Activated CD4-positive, alpha-beta T cell treated with anti-CD3 and anti-CD28 coated beads for 36 hours (primary cell): Measurements from ENCODE around the gene FERMT3. TPM values are rescaled to one million over a fixed set of nuclear protein-coding genes. Genes with fewer than 3 reads are reported as not detected.

Source experiments
- ATAC-seq: fragments of 200-7000 bp; cut with Tn5 transposase; one replicate; pipeline ENCODE4 v1.10.0; 2021; ENCODE audit warnings: mild to moderate bottlenecking, moderate library complexity
- CTCF ChIA-PET: fragments of 350-600 bp; sonication (Branson Sonifier 250); formaldehyde crosslinking; loops from one replicate; lab custom pipeline; 2021; ENCODE audit warnings: antibody characterized with exemption; lab: Charles Lee
- POLR2A ChIA-PET: fragments of 350-600 bp; sonication (Branson Sonifier 250); formaldehyde crosslinking; loops from one replicate; lab custom pipeline; 2021; ENCODE audit warnings: antibody characterized with exemption, inconsistent platforms; lab: Charles Lee
- DNase-seq: peaks from one replicate; pipeline ENCODE4 v3.0.0-alpha.2; 2020
- H3K27ac Mint-ChIP-seq: one replicate; pipeline ENCODE4 v1.8.0; 2021; ENCODE audit warnings: mixed read lengths
- H3K27me3 Mint-ChIP-seq: one replicate; pipeline ENCODE4 v1.8.0; 2021; ENCODE audit warnings: mixed read lengths
- H3K36me3 Mint-ChIP-seq: one replicate; pipeline ENCODE4 v1.8.0; 2021; ENCODE audit warnings: low read depth, mixed read lengths
- H3K4me1 Mint-ChIP-seq: one replicate; pipeline ENCODE4 v1.8.0; 2021; ENCODE audit warnings: mixed read lengths
- H3K4me3 Mint-ChIP-seq: one replicate; pipeline ENCODE4 v1.8.0; 2021; ENCODE audit warnings: mild to moderate bottlenecking, moderate library complexity, mixed read lengths
- H3K9me3 Mint-ChIP-seq: one replicate; pipeline ENCODE4 v1.8.0; 2021; ENCODE audit warnings: low read depth, mixed read lengths
- intact Hi-C, 2 experiments: fragments of 100-400 bp; cut with DNase I in 1 of 2; cut with micrococcal nuclease in 1 of 2; formaldehyde crosslinking; loops; one replicate each; pipeline versions ENCODE4 v1.14.2 to v1.15.1; 2022 to 2024; cut with DNase I, micrococcal nuclease
- total RNA-seq, 2 experiments: library from RNA; stranded (reverse); gene quantifications; one replicate each; pipeline ENCODE4 v1.2.3, GENCODE V29; 2021

The FERMT3 gene
- total RNA-seq, 2 experiments from 2014 or later, result 182 to 184 TPM

DNA sequence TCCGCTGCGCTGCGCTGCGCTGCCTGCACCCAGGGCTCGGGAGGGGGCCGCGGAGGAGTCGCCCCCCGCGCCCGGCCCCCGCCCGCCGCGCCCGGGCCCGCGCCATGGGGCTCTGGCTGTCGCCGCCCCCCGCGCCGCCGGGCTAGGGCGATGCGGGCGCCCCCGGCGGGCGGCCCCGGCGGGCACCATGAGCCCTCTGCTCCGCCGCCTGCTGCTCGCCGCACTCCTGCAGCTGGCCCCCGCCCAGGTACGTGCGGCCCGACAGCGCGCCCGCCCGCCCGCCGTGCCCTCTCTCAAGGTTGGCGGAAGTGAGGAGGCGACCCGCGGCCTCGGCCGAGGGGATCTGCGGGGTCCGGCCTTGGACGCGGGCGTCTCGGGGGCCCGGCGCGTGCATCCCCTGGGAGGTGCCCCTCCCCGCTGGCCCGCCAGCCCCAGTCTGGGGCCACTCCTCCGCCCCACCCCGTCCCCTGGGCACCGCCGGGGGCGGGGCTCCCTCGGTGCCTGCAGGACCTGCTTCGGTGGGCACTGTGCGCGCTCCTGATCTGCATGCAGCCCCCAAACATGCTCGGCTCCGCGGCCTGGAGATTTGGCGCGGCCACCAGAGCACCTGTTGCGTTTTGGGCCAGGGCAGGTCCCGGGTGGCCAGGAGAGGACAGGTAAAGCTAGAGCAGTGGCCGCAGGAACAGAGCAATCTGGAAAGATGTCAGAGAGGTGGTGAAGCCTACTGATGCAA is 28.3 kb downstream of the FERMT3 start:
- H3K4me3 Mint-ChIP-seq, result peak overlapping the region; percentile 84
- no peaks in the 10 kb centered on the region for H3K9me3 Mint-ChIP-seq
- intact Hi-C loops, result loop anchor here in 1 of 2 experiments (5.0 kb wide), 1 partner anchor 248 kb away; the partner anchor contains the start of gene OTUB1
- ChIA-PET CTCF (interaction anchor here (2.0 kb wide), 1 partner anchor 30 kb away, joined by 5 read pairs; no protein-coding TSS in a partner anchor), POLR2A (no interaction called here)
- DNase-seq, result peak; percentile 73
- H3K27me3 Mint-ChIP-seq, result no peaks in the 10 kb centered on the region
- peaks cover 27% of the 10 kb centered on the region for H3K36me3 Mint-ChIP-seq
- H3K4me1 Mint-ChIP-seq, result peaks cover 17% of the 10 kb centered on the region
- ATAC-seq, result peak; percentile 49
- peak overlapping the region; percentile 81 for H3K27ac Mint-ChIP-seq

DNA sequence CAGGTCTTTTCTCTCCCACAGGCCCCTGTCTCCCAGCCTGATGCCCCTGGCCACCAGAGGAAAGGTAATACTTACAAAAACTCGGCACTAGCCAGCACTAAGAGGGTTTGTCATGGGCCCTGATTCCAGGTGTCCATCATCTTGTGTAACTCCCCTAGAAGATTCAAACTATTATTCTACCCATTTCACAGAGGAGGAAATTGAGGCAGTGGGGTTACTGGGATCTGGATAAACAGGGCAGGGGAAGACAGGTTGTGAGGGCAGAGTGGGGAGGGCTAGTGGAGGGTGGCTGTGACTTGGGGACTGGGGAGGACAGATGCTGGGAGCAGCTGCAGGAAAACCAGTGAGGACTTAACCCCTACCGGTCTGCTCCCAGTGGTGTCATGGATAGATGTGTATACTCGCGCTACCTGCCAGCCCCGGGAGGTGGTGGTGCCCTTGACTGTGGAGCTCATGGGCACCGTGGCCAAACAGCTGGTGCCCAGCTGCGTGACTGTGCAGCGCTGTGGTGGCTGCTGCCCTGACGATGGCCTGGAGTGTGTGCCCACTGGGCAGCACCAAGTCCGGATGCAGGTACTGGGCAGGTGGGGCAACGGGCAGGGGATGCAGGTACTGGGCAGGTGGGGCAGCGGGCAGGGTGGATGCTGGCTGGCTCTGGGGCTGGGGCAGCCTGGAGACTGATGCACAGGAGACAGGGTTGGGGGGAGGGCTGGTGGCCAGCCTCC is 29.1 kb downstream of the FERMT3 start:
- DNase-seq, result no peak
- no peak for ATAC-seq
- POLR2A ChIA-PET, result no interaction called here
- CTCF ChIA-PET, result interaction anchor here (0.8 to 2.0 kb wide), 2 partner anchors 31 to 32 kb away, joined by 4 to 5 read pairs; no protein-coding TSS in a partner anchor
- intact Hi-C loops, result no loop called here
- Mint-ChIP-seq H3K4me1 (peaks cover 22% of the 10 kb centered on the region), H3K36me3 (peaks cover 32% of the 10 kb centered on the region), H3K27me3 (no peaks in the 10 kb centered on the region), H3K9me3 (no peaks in the 10 kb centered on the region), H3K4me3 (peak overlapping the region; percentile 84), H3K27ac (peak overlapping the region; percentile 81)

DNA sequence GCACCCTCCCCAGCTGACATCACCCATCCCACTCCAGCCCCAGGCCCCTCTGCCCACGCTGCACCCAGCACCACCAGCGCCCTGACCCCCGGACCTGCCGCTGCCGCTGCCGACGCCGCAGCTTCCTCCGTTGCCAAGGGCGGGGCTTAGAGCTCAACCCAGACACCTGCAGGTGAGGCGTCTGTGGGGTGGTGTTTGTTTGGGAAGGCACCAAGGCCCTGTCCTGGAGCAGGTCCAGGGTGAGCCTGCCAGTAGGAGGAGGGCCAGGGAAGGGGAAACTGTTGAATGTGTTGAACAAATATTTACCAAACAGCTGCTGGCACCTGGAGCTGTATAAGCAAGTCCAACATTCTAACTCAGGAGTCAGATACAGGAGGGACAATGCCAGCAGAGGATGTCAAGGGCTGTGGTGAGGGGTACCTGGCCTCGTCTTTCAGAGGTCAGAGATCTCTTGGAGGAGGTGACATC is 31.0 kb downstream of the FERMT3 start:
- H3K27me3 Mint-ChIP-seq, result no peaks in the 10 kb centered on the region
- H3K27ac Mint-ChIP-seq, result peak overlapping the region; percentile 17
- ChIA-PET POLR2A (no interaction called here), CTCF (interaction anchor here (0.6 to 1.5 kb wide), 5 partner anchors 12 to 977 kb away, joined by 3 to 4 read pairs (median 4); no protein-coding TSS in a partner anchor)
- H3K36me3 Mint-ChIP-seq, result peaks cover 32% of the 10 kb centered on the region
- no peaks in the 10 kb centered on the region for H3K9me3 Mint-ChIP-seq
- H3K4me3 Mint-ChIP-seq, result no peak overlapping the region
- DNase-seq (no peak), ATAC-seq (no peak)
- intact Hi-C loops, result no loop called here
- peaks cover 19% of the 10 kb centered on the region for H3K4me1 Mint-ChIP-seq

- Mint-ChIP-seq H3K27ac (no peak overlapping the region), H3K9me3 (no peaks in the 10 kb centered on the region), H3K36me3 (peaks cover 32% of the 10 kb centered on the region), H3K4me3 (no peak overlapping the region), H3K27me3 (no peaks in the 10 kb centered on the region), H3K4me1 (peaks cover 25% of the 10 kb centered on the region)
- CTCF ChIA-PET, result interaction anchor here (0.9 to 1.5 kb wide), 5 partner anchors 12 to 66 kb away, joined by 3 to 4 read pairs (median 4); no protein-coding TSS in a partner anchor
- intact Hi-C loops, result no loop called here
- POLR2A ChIA-PET, result no interaction called here
- no peak for DNase-seq
- no peak for ATAC-seq
These were observed 31.6 kb downstream of the FERMT3 start for GRCh38 chr11:64238076-64238475.

DNA sequence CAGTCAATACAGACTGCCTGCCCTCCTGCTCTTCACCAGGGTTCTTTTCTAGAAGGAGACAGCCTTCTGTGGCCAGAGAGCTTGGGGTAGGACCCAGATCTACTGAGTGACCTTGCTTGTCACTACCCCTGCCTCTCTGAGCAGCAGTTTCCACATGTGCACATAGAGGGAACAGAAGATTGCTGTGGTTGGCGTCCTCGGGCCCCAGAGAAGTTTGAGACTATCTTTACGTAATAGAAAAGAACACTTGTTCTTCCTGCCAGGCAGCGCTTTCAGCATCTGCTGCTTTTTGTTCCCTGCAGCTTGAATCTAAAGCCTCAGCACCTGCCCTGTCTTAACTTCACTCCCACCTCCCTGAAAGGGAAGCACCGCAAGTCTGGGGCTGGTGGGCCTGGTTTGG is 32.5 kb downstream of the FERMT3 start:
- no peak for DNase-seq
- no peak overlapping the region for H3K4me3 Mint-ChIP-seq
- CTCF ChIA-PET, result interaction anchor here (0.5 to 1.0 kb wide), 2 partner anchors 30 to 267 kb away, joined by 3 read pairs; no protein-coding TSS in a partner anchor
- ATAC-seq, result no peak
- no peaks in the 10 kb centered on the region for H3K9me3 Mint-ChIP-seq
- H3K27me3 Mint-ChIP-seq, result no peaks in the 10 kb centered on the region
- H3K27ac Mint-ChIP-seq, result peak overlapping the region; percentile 99
- H3K4me1 Mint-ChIP-seq, result peaks cover 34% of the 10 kb centered on the region
- peaks cover 42% of the 10 kb centered on the region for H3K36me3 Mint-ChIP-seq
- intact Hi-C loops, result no loop called here
- POLR2A ChIA-PET, result no interaction called here

GRCh38 chr11:64239662-64240434 is 33.3 kb downstream of the FERMT3 start:
- H3K4me1 Mint-ChIP-seq, result peaks cover 37% of the 10 kb centered on the region
- peak overlapping the region; percentile 99 for H3K27ac Mint-ChIP-seq
- H3K27me3 Mint-ChIP-seq, result no peaks in the 10 kb centered on the region
- intact Hi-C loops, result loop anchor here (2.0 to 10.0 kb wide), 10 partner anchors 13 to 1635 kb away; partner anchors contain the start of genes BAD (in 1 of the 2), CFL1 (in 1 of the 2), EHD1 (in 1 of the 2) and FERMT3 (in 1 of the 2)
- CTCF ChIA-PET, result interaction anchor here (0.5 to 1.2 kb wide), 2 partner anchors 14 to 267 kb away, joined by 3 to 4 read pairs; partner anchors contain the start of genes NUDT22 and TRPT1
- H3K4me3 Mint-ChIP-seq, result peak overlapping the region; percentile 86
- peaks cover 45% of the 10 kb centered on the region for H3K36me3 Mint-ChIP-seq
- no peaks in the 10 kb centered on the region for H3K9me3 Mint-ChIP-seq
- ATAC-seq (no peak), DNase-seq (peak; percentile 42)
- POLR2A ChIA-PET, result no interaction called here

DNA sequence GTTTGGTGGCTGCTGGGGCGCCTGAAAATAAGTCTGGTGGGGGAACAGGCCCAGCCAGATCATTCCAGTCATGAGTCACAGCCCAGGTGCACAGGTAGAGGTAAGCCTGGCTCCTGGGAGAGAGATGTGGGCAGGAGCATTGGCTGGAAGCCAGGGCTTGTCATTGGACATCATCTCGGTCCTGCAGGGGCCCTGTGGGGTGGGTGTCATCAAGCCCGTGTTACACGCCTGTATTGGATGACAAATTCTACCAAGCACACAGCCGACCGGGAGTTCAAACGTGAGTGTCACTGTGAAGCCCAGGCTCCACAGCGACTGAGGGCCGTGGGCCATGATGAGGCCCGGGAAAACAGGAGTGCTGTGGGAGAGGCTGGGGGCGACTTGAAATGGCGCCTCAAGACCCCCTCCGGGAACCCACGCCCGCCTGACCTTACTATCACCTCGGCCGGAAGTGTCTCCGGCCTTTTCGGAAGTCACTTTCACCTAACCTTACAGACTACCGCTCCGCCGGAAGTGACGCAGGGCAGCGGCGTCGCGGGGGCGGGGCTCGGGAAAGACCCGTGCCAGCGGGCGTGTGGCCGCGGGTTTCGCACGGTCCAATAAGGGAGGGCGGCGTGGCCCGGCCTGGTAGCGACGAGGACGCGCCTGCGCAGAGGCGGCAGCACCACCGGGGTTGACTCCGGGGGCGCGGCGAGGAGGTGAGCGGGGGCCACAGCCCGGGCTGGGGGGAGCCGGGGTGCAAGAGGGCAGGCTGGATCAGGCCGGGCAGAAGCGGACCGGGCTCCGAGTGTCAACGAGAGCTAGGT is 34.1 kb downstream of the FERMT3 start, which contains the start of gene FKBP2:
Gene FKBP2 (plus strand): TSS at position 661 of the 806 bp plus-strand sequence. CDS start 1,293 bp downstream, outside the sequence.
- no peaks in the 10 kb centered on the region for H3K9me3 Mint-ChIP-seq
- POLR2A ChIA-PET, result interaction anchor here (0.6 to 1.2 kb wide), 8 partner anchors 14 to 987 kb away, joined by 3 to 10 read pairs (median 4); partner anchors contain the start of genes ESRRA, FERMT3, NUDT22 and TRPT1
- H3K27ac Mint-ChIP-seq, result peak within 1 kb of the TSS; percentile 99
- H3K4me3 Mint-ChIP-seq, result peak within 1 kb of the TSS; percentile 86
- peak; percentile 68 for ATAC-seq
- H3K4me1 Mint-ChIP-seq, result peaks cover 31% of the 10 kb centered on the region
- intact Hi-C loops, result loop anchor here (1.0 to 10.0 kb wide), 21 partner anchors 10 to 1636 kb away; partner anchors contain the start of genes DNAJC4 (in 2 of the 2), ESRRA (in 2 of the 2), GPR137 (in 2 of the 2) and NUDT22 (in 2 of the 2)
- H3K36me3 Mint-ChIP-seq, result peaks cover 44% of the 10 kb centered on the region
- DNase-seq, result peak; percentile 99
- CTCF ChIA-PET, result interaction anchor here (0.6 to 1.7 kb wide), 12 partner anchors 9 to 1106 kb away, joined by 3 to 11 read pairs (median 4); partner anchors contain the start of genes NUDT22, PLCB3, PRDX5 and STIP1
- H3K27me3 Mint-ChIP-seq, result no peaks in the 10 kb centered on the region

- intact Hi-C loops, result loop anchor here (1.0 to 10.0 kb wide), 21 partner anchors 11 to 1636 kb away; partner anchors contain the start of genes DNAJC4 (in 2 of the 2), ESRRA (in 2 of the 2), GPR137 (in 2 of the 2) and NUDT22 (in 2 of the 2)
- DNase-seq, result peak; percentile 100
- Mint-ChIP-seq H3K27ac (peak overlapping the region; percentile 99), H3K36me3 (peaks cover 48% of the 10 kb centered on the region), H3K27me3 (no peaks in the 10 kb centered on the region), H3K9me3 (no peaks in the 10 kb centered on the region), H3K4me1 (peaks cover 31% of the 10 kb centered on the region), H3K4me3 (peak overlapping the region; percentile 86)
- ChIA-PET CTCF (interaction anchor here (0.6 to 1.7 kb wide), 11 partner anchors 9 to 1106 kb away, joined by 3 to 11 read pairs (median 4); partner anchors contain the start of genes PLCB3, PRDX5, STIP1 and TRMT112), POLR2A (interaction anchor here (0.6 to 1.2 kb wide), 8 partner anchors 15 to 987 kb away, joined by 3 to 10 read pairs (median 4); partner anchors contain the start of genes ESRRA, FERMT3, NUDT22 and TRPT1)
- ATAC-seq, result peak; percentile 84
These were observed 34.6 kb downstream of the FERMT3 start for GRCh38 chr11:64241241-64241490.

- intact Hi-C loops, result loop anchor here (1.0 to 10.0 kb wide), 21 partner anchors 11 to 1637 kb away; partner anchors contain the start of genes DNAJC4 (in 2 of the 2), ESRRA (in 2 of the 2), GPR137 (in 2 of the 2) and NUDT22 (in 2 of the 2)
- ChIA-PET CTCF (interaction anchor here (0.6 to 1.7 kb wide), 10 partner anchors 8 to 1105 kb away, joined by 3 to 11 read pairs (median 4); partner anchors contain the start of genes PLCB3, PRDX5, STIP1 and TRMT112), POLR2A (interaction anchor here (0.6 to 1.2 kb wide), 8 partner anchors 15 to 560 kb away, joined by 3 to 10 read pairs (median 4); partner anchors contain the start of genes ESRRA, FERMT3, NUDT22 and TRPT1)
- ATAC-seq, result no peak
- Mint-ChIP-seq H3K4me3 (peak overlapping the region; percentile 86), H3K36me3 (peaks cover 48% of the 10 kb centered on the region), H3K9me3 (no peaks in the 10 kb centered on the region), H3K27me3 (no peaks in the 10 kb centered on the region), H3K27ac (peak overlapping the region; percentile 99), H3K4me1 (peaks cover 31% of the 10 kb centered on the region)
- DNase-seq, result peak; percentile 49
These were observed 35.2 kb downstream of the FERMT3 start for GRCh38 chr11:64241491-64242374.
